ENCODE data around the gene PACS2. TPM values are rescaled to one million over a fixed set of nuclear protein-coding genes. Genes with fewer than 3 reads are reported as not detected.

PACS2 gene
- total and polyA plus RNA-seq, 2 donors (not counting 3 experiments of a cell fraction or from before 2014, with no cell fraction given) = 52.7 to 86.3 TPM

- no TSS peak for BruUV-seq (replicated peaks)
- CTCF ChIA-PET = interaction anchor here (1.0 to 4.7 kb wide), 6 partner anchors 10 to 61 kb away, joined by 3 to 23 read pairs (median 9); no protein-coding TSS in a partner anchor
- H3K4me3 ChIP-seq (replicated peaks in 1 of 3; ENCODE audit: insufficient read depth in 1 of 3, low read depth in 1 of 3, low read length in 3 of 3) = no peak overlapping the region
- H3K4me2 ChIP-seq (ENCODE audit: insufficient read depth, low read length) = peak overlapping the region; percentile 44
- DNase-seq (ENCODE audit: low read depth, low spot score) (no peak), FAIRE-seq (peak; percentile 28)
- peaks cover 42% of the 10 kb centered on the region for H3K4me1 ChIP-seq (ENCODE audit: control insufficient read depth, extremely low read depth, insufficient read depth, low read length)
- H2AFZ ChIP-seq (ENCODE audit: low read depth, low read length) = no peak overlapping the region
- H3K36me3 ChIP-seq (ENCODE audit: control insufficient read depth in 2 of 2, extremely low read depth in 1 of 2, insufficient read depth in 2 of 2, low read length in 2 of 2) = peaks cover 2 to 8% of the 10 kb centered on the region in 2 experiments
- no peaks in the 10 kb centered on the region for H3K9me3 ChIP-seq (replicated peaks; ENCODE audit: control insufficient read depth, insufficient read depth, low read length)
- peaks cover 81% of the 10 kb centered on the region for H3K79me2 ChIP-seq (ENCODE audit: control insufficient read depth, insufficient read depth, low read length)
- POLR2A ChIA-PET = no interaction called here
- TF ChIP-seq POLR2A (IDR thresholded peaks at IDR 0.05; ENCODE audit: low read depth, low read length) = no peak
- TF ChIP-seq MAX (IDR thresholded peaks at IDR 0.05; ENCODE audit: insufficient read depth, insufficient read length) = no peak
- no peak for TF ChIP-seq FOS (IDR thresholded peaks at IDR 0.05; ENCODE audit: borderline replicate concordance, insufficient read depth, low read length)
- TF ChIP-seq EZH2 (IDR thresholded peaks at IDR 0.05; ENCODE audit: borderline replicate concordance, low read depth, low read length, severe bottlenecking) = no peak
- no peak for TF ChIP-seq POLR2AphosphoS5 (IDR thresholded peaks at IDR 0.05; ENCODE audit: insufficient read depth, low read depth, low read length)
- TF ChIP-seq GATA2 (IDR thresholded peaks at IDR 0.05; ENCODE audit: insufficient read depth, insufficient read length, low read depth, low read length) = no peak
- no peak for TF ChIP-seq MYC (IDR thresholded peaks at IDR 0.05; ENCODE audit: low read depth, low read length)
- no peak for TF ChIP-seq CTCF (IDR thresholded peaks at IDR 0.05; ENCODE audit: extremely low read depth in 1 of 2, insufficient read depth in 1 of 2, low read depth in 1 of 2, low read length in 2 of 2)
- TF ChIP-seq JUN (IDR thresholded peaks at IDR 0.05; ENCODE audit: borderline replicate concordance, insufficient read depth, insufficient read length, low read depth) = no peak
- dilution Hi-C loops (cut with MboI; ENCODE audit: extremely low pct_ligation_motif_present, low sequenced_read_pairs) (no loop called here), intact Hi-C loops (cut with micrococcal nuclease) (loop anchor here (2.0 to 5.0 kb wide), 2 partner anchors 16 to 34 kb away; partner anchors contain the start of gene TEX22)
- H3K9me1 ChIP-seq (replicated peaks; ENCODE audit: control insufficient read depth, extremely low read depth, insufficient read depth, low read length) = no peaks in the 10 kb centered on the region
- peak overlapping the region; percentile 7 for H3K9ac ChIP-seq (replicated peaks; ENCODE audit: extremely low read depth, insufficient read depth, low read length)
- H4K20me1 ChIP-seq (replicated peaks; ENCODE audit: control insufficient read depth, extremely low read depth, insufficient read depth, low read length) = peaks cover 2% of the 10 kb centered on the region
- no peaks in the 10 kb centered on the region for H3K27me3 ChIP-seq (ENCODE audit: control insufficient read depth in 2 of 2, insufficient read depth in 2 of 2, low read length in 2 of 2)
- H3K27ac ChIP-seq (ENCODE audit: insufficient read depth, low read depth, low read length) = peak overlapping the region; percentile 86
Observed at GRCh38 chr14:105431256-105431655, 116.7 kb downstream of the PACS2 start.
